IMR-90 (cell line): ENCODE results near the gene APP. TPM values are rescaled to one million over a fixed set of nuclear protein-coding genes. Genes with fewer than 3 reads are reported as not detected.
A peak's percentile ranks its signal among the peaks of the same experiment; 100 is the strongest.

Experiments
- ATAC-seq: fragments of 200-7000 bp; cut with Tn5 transposase; 2 replicates; pipeline ENCODE4 v1.9.1; 2020; ENCODE audit warnings: low read depth, mild to moderate bottlenecking, moderate library complexity
- BruUV-seq: library from RNA; stranded (reverse); fragments of 400-500 nt; replicated peaks from 2 replicates; lab custom pipeline; 2021; lab: Mats Ljungman, UMichigan
- CTCF ChIA-PET: fragments of 300-600 bp; formaldehyde crosslinking; extraction: SDS; loops from one replicate; lab custom pipeline; 2021; ENCODE audit warnings: antibody characterized with exemption; lab: Yijun Ruan, JAX
- POLR2A ChIA-PET: fragments of 300-600 bp; sonication (Branson Sonifier 250); formaldehyde crosslinking; loops from one replicate; lab custom pipeline; 2022; ENCODE audit warnings: antibody characterized with exemption; ENCODE audit not compliant: unreplicated experiment; lab: Charles Lee
- DNase-seq: peaks from one replicate; pipeline ENCODE4 v3.0.0; 2013
- H2AFZ ChIP-seq: replicated peaks from 2 replicates; pipeline ENCODE3; 2013; ENCODE audit warnings: low read length, mild to moderate bottlenecking; ENCODE audit not compliant: poor library complexity
- H2AK5ac ChIP-seq: 2 replicates; pipeline ENCODE4 v1.6.1; 2013; ENCODE audit warnings: low read depth, low read length, inconsistent platforms
- H2AK9ac ChIP-seq: replicated peaks from 2 replicates; pipeline ENCODE3; 2013; ENCODE audit warnings: mild to moderate bottlenecking, low read depth, low read length, moderate library complexity; ENCODE audit not compliant: poor library complexity
- H2BK120ac ChIP-seq: 2 replicates; pipeline ENCODE4 v1.6.1; 2013; ENCODE audit warnings: low read depth, low read length, inconsistent platforms
- H2BK15ac ChIP-seq: 3 replicates; pipeline ENCODE4 v1.6.1; 2013; ENCODE audit warnings: low read depth, low read length, inconsistent platforms
- H2BK20ac ChIP-seq: 2 replicates; pipeline ENCODE4 v1.6.1; 2013; ENCODE audit warnings: low read depth, mild to moderate bottlenecking, inconsistent platforms, low read length, moderate library complexity
- H2BK5ac ChIP-seq: 2 replicates; pipeline ENCODE4 v1.6.1; 2013; ENCODE audit warnings: mild to moderate bottlenecking, low read depth, low read length, inconsistent platforms; ENCODE audit not compliant: poor library complexity, severe bottlenecking
- H3K14ac ChIP-seq: replicated peaks from 2 replicates; pipeline ENCODE4 v1.6.1; 2013; ENCODE audit warnings: low read depth, low read length, inconsistent platforms
- H3K18ac ChIP-seq: 2 replicates; pipeline ENCODE4 v1.6.1; 2013; ENCODE audit warnings: low read depth, low read length, control low read depth
- H3K23ac ChIP-seq: 2 replicates; pipeline ENCODE4 v1.6.1; 2013; ENCODE audit warnings: low read depth, low read length, inconsistent platforms
- H3K27ac ChIP-seq: 2 replicates; pipeline ENCODE4 v1.5.1; 2013; ENCODE audit warnings: mild to moderate bottlenecking, control low read depth, low read length; ENCODE audit not compliant: insufficient read depth
- H3K27me3 ChIP-seq: 2 replicates; pipeline ENCODE4 v1.6.1; 2013; ENCODE audit warnings: low read length; ENCODE audit not compliant: control insufficient read depth, insufficient read depth
- H3K36me3 ChIP-seq: 2 replicates; pipeline ENCODE4 v1.6.1; 2013; ENCODE audit warnings: low read length, mixed read lengths; ENCODE audit not compliant: control insufficient read depth, insufficient read depth
- H3K4ac ChIP-seq: 2 replicates; pipeline ENCODE4 v1.6.1; 2013; ENCODE audit warnings: low read depth, low read length, inconsistent platforms
- H3K4me1 ChIP-seq: 2 replicates; pipeline ENCODE4 v1.6.1; 2013; ENCODE audit warnings: low read length, mixed read lengths; ENCODE audit not compliant: control insufficient read depth, insufficient read depth
- H3K4me2 ChIP-seq: 2 replicates; pipeline ENCODE4 v1.6.1; 2013; ENCODE audit warnings: low read depth, mild to moderate bottlenecking, control low read depth, low read length, moderate library complexity
- H3K4me3 ChIP-seq: 2 replicates; pipeline ENCODE4 v1.5.1; 2013; ENCODE audit warnings: low read depth, mild to moderate bottlenecking, control low read depth, low read length, moderate library complexity; ENCODE audit not compliant: insufficient read depth
- H3K56ac ChIP-seq: 2 replicates; pipeline ENCODE4 v1.6.1; 2013; ENCODE audit warnings: low read length, inconsistent platforms; ENCODE audit not compliant: insufficient read depth; ENCODE audit errors: extremely low read depth
- H3K79me1 ChIP-seq, 2 experiments: 2 replicates each; pipeline ENCODE4 v1.6.1; 2013; ENCODE audit warnings: low read length in 2 of 2, inconsistent platforms in 1 of 2, low read depth in 1 of 2
- H3K9ac ChIP-seq: 2 replicates; pipeline ENCODE4 v1.6.1; 2013; ENCODE audit warnings: low read depth, low read length, control low read depth
- H3K9me1 ChIP-seq: 2 replicates; pipeline ENCODE4 v1.6.1; 2013; ENCODE audit warnings: low read length, inconsistent platforms; ENCODE audit not compliant: insufficient read depth
- H3K9me3 ChIP-seq: 2 replicates; pipeline ENCODE4 v1.6.1; 2013; ENCODE audit warnings: low read length; ENCODE audit not compliant: control insufficient read depth, insufficient read depth
- H4K20me1 ChIP-seq: 2 replicates; pipeline ENCODE4 v1.6.1; 2013; ENCODE audit warnings: low read length, inconsistent platforms; ENCODE audit not compliant: insufficient read depth
- H4K5ac ChIP-seq: 2 replicates; pipeline ENCODE4 v1.6.1; 2013; ENCODE audit warnings: mild to moderate bottlenecking, low read depth, low read length, control low read depth
- H4K8ac ChIP-seq, 2 experiments: 2 replicates each; pipeline ENCODE4 v1.6.1; 2013; ENCODE audit warnings: low read depth in 2 of 2, low read length in 2 of 2, control low read depth in 1 of 2, inconsistent platforms in 1 of 2
- H4K91ac ChIP-seq: 2 replicates; pipeline ENCODE4 v1.6.1; 2013; ENCODE audit warnings: low read depth, low read length, inconsistent platforms; ENCODE audit not compliant: insufficient read depth
- whole genome bisulfite sequencing, 2 experiments: methylation state at CpG; one replicate each; pipeline versions ENCODE4 v1.1.5 to v1.1.7; 2013; ENCODE audit warnings: missing lambda C conversion rate in 2 of 2; ENCODE audit not compliant: insufficient read length in 1 of 2; ENCODE audit errors: extremely low coverage in 2 of 2; 5-methylcytosine and 5-hydroxymethylcytosine counted together
- dilution Hi-C: fragments of 300-500 bp; cut with HindIII; formaldehyde crosslinking; loops from one replicate; pipeline ENCODE4 v1.14.3; 2018; ENCODE audit warnings: low sequenced_read_pairs; ENCODE audit not compliant: unreplicated experiment
- in situ Hi-C: fragments of 300-500 bp; cut with MboI; formaldehyde crosslinking; loops from 3 replicates; pipeline ENCODE4 v1.14.3; 2019; ENCODE audit warnings: low sequenced_read_pairs, inconsistent platforms, mixed read lengths
- intact Hi-C: fragments of 100-400 bp; cut with micrococcal nuclease; formaldehyde crosslinking; loops from 2 replicates; pipeline ENCODE4 v1.10.0; 2022
- polyA plus RNA-seq, 3 experiments: library from polyadenylated mRNA; depleted of rRNA; stranded (reverse); fragments of >200 nt; gene quantifications; 2 replicates each; pipeline ENCODE4 v1.2.3, GENCODE V29; 2012; ENCODE audit warnings: low replicate concordance in 1 of 3
- total RNA-seq: library from RNA; depleted of rRNA; stranded (reverse); fragments of >200 nt; gene quantifications from 2 replicates; pipeline ENCODE4 v1.2.3, GENCODE V29; 2012
- TF ChIP-seq, protein P1 (sequence below): fragments of 150-350 bp; IDR thresholded peaks from 2 replicates; pipeline ENCODE4 v1.6.1; 2017; ENCODE audit warnings: mild to moderate bottlenecking, antibody characterized with exemption, low read length, low read depth

Gene APP
- total and polyA plus RNA-seq, 2 of the 4 experiments (the other 2 are of a cell fraction) = 191 to 530 TPM

DNA sequence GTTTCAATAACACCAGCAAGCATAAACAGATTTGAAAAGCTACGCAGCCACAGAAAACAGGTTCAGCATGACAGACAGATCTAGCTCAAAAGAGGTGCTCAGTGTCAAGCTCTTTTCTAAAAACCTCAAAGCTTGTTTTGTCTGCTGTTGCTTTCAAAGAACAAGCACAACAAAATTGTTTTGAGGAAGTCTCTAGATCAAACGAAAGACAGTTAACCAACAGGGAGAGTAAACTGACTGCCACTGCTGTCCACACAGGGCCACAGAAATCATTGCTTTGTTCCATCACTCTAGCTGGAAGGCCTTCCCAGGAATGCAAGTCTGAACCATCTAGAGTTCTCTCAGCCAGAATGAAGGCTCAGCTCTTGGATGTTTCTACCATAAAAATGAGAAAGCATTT, 12.8 kb downstream of the APP start:
- DNase-seq (no peak), ATAC-seq (0 out of 2 replicates have a peak, but pooled peaks have one; percentile 22)
- no peaks in the 10 kb centered on the region for H3K27me3 ChIP-seq
- CTCF ChIA-PET = no interaction called here
- BruUV-seq = no TSS peak
- TF ChIP-seq, protein P1, sequence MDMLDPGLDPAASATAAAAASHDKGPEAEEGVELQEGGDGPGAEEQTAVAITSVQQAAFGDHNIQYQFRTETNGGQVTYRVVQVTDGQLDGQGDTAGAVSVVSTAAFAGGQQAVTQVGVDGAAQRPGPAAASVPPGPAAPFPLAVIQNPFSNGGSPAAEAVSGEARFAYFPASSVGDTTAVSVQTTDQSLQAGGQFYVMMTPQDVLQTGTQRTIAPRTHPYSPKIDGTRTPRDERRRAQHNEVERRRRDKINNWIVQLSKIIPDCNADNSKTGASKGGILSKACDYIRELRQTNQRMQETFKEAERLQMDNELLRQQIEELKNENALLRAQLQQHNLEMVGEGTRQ = no peak
- H2BK120ac ChIP-seq = no peak overlapping the region
- H3K4me2 ChIP-seq = no peak overlapping the region
- no peak overlapping the region; the same call in 1 of the 2 replicates for H3K14ac ChIP-seq
- H3K9ac ChIP-seq = no peak overlapping the region
- peaks cover 12% of the 10 kb centered on the region for H3K9me1 ChIP-seq
- POLR2A ChIA-PET = interaction anchor here (0.6 kb wide), 1 partner anchor 12 kb away, joined by 3 read pairs; no protein-coding TSS in a partner anchor
- H2AFZ ChIP-seq = no peak overlapping the region
- in situ Hi-C loops (no loop called here), intact Hi-C loops (no loop called here), dilution Hi-C loops (no loop called here)
- H4K5ac ChIP-seq = no peak overlapping the region
- peaks cover 15% of the 10 kb centered on the region for H3K4me1 ChIP-seq
- peaks cover 37% of the 10 kb centered on the region for H4K20me1 ChIP-seq
- H3K23ac ChIP-seq = no peak overlapping the region
- 100% methylated on average over 1 of the region's 2 CpGs; no CpG with 5 or more reads in 1 of the 2 experiments for whole genome bisulfite sequencing, 2 experiments
- H3K56ac ChIP-seq = no peak overlapping the region
- H2BK20ac ChIP-seq = no peak overlapping the region
- no peak overlapping the region; a peak in 1 of 4 replicates for H4K8ac ChIP-seq
- H2BK15ac ChIP-seq = no peak overlapping the region
- H3K18ac ChIP-seq = no peak overlapping the region
- peaks cover 2% of the 10 kb centered on the region; the same call in 1 of the 2 replicates for H3K36me3 ChIP-seq
- no peaks in the 10 kb centered on the region for H3K9me3 ChIP-seq
- H3K79me1 ChIP-seq = peaks cover 23 to 52% of the 10 kb centered on the region in 2 experiments
- H3K27ac ChIP-seq = no peak overlapping the region
- H2AK9ac ChIP-seq = no peak overlapping the region
- H4K91ac ChIP-seq = no peak overlapping the region
- no peak overlapping the region for H2AK5ac ChIP-seq
- H2BK5ac ChIP-seq = no peak overlapping the region
- H3K4me3 ChIP-seq = no peak overlapping the region
- peak overlapping the region; percentile 11; the same call in 1 of the 2 replicates for H3K4ac ChIP-seq
